ENCODE data around the gene CNTN4. TPM values are rescaled to one million over a fixed set of nuclear protein-coding genes. Genes with fewer than 3 reads are reported as not detected.

CNTN4 gene
- total RNA-seq, 1 donor from 2014 or later: 0.79 TPM

DNA sequence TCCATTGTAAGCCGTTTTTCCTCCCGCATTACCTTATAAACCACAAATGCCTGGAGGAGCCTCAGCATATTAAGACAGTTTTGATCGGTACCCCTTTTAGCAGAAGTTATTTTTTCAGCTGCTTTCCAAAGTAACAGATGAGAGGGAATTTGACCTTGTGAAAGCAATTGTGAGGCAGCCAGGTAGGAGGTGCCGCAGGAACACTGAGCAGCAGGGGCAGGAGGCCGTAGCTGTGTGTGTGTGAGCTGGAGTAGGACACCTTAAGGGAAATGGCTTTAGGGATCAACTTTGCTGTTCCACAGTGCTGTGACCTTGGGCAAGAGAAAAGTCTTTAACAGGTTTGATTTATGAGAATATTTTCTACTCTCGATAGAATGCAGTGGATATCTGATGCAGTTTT, 529.5 kb downstream of the CNTN4 start:
- FAIRE-seq: no peak
- TF ChIP-seq, protein P1, sequence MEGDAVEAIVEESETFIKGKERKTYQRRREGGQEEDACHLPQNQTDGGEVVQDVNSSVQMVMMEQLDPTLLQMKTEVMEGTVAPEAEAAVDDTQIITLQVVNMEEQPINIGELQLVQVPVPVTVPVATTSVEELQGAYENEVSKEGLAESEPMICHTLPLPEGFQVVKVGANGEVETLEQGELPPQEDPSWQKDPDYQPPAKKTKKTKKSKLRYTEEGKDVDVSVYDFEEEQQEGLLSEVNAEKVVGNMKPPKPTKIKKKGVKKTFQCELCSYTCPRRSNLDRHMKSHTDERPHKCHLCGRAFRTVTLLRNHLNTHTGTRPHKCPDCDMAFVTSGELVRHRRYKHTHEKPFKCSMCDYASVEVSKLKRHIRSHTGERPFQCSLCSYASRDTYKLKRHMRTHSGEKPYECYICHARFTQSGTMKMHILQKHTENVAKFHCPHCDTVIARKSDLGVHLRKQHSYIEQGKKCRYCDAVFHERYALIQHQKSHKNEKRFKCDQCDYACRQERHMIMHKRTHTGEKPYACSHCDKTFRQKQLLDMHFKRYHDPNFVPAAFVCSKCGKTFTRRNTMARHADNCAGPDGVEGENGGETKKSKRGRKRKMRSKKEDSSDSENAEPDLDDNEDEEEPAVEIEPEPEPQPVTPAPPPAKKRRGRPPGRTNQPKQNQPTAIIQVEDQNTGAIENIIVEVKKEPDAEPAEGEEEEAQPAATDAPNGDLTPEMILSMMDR (IDR thresholded peaks at IDR 0.05; ENCODE audit: insufficient read depth, low read length, severe bottlenecking): no peak
- DNase-seq (ENCODE audit: low read depth): no peak
- no peaks in the 10 kb centered on the region for H3K36me3 ChIP-seq (ENCODE audit: control insufficient read depth, insufficient read depth, low read length)
- no peaks in the 10 kb centered on the region for H3K27me3 ChIP-seq (ENCODE audit: control insufficient read depth, insufficient read depth, low read length)
- H3K4me3 ChIP-seq (ENCODE audit: low read depth, low read length): no peak overlapping the region

DNA sequence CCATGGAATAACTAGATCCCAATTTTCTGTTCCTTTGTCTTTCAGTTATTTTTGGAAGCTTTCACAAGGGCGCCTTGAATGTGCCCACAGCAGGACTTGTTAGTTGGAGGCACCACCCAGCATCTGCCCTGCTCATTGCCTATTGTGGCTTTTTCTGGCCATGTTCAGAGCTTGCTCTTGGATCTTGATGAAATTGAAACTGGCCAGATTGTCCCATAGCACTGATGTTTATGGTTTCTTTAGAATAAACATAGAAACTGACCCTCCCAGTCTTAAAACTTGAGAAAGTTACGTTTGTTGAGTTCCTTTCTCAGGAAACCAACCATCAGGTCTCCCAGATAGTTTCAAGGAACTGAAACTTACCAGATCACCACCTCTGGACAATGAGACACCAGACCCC, 536.8 kb downstream of the CNTN4 start:
- Histone ChIP-seq H3K36me3 (ENCODE audit: control insufficient read depth, insufficient read depth, low read length) (no peaks in the 10 kb centered on the region), H3K4me3 (ENCODE audit: low read depth, low read length) (no peak overlapping the region), H3K27me3 (ENCODE audit: control insufficient read depth, insufficient read depth, low read length) (no peaks in the 10 kb centered on the region)
- DNase-seq (ENCODE audit: low read depth): no peak
- TF ChIP-seq, protein P1 (IDR thresholded peaks at IDR 0.05; ENCODE audit: insufficient read depth, low read length, severe bottlenecking): no peak
- FAIRE-seq: peak; percentile 23

DNA sequence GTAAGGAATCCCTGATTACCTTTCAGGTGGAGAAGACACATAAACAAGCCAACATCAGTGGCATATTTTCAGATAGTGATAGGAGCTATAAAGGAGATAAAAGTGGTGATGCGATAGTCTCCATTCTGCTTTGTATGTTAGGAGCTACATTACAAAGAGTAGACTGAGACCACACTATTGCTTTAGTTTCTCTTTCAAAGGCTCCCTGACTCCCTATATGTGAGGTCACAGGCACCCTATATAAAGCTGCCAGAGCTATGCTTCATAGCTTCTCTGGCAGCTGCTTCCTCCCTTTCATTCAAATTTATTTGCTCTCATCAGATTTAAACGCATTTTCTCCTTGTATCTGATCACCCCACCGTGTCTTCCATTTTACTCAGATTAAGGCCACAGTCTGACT, 544.9 kb downstream of the CNTN4 start:
- TF ChIP-seq, protein P1 (IDR thresholded peaks at IDR 0.05; ENCODE audit: insufficient read depth, low read length, severe bottlenecking): no peak
- FAIRE-seq (no peak), DNase-seq (ENCODE audit: low read depth) (no peak)
- H3K27me3 ChIP-seq (ENCODE audit: control insufficient read depth, insufficient read depth, low read length): no peaks in the 10 kb centered on the region
- no peaks in the 10 kb centered on the region for H3K36me3 ChIP-seq (ENCODE audit: control insufficient read depth, insufficient read depth, low read length)
- H3K4me3 ChIP-seq (ENCODE audit: low read depth, low read length): no peak overlapping the region

DNA sequence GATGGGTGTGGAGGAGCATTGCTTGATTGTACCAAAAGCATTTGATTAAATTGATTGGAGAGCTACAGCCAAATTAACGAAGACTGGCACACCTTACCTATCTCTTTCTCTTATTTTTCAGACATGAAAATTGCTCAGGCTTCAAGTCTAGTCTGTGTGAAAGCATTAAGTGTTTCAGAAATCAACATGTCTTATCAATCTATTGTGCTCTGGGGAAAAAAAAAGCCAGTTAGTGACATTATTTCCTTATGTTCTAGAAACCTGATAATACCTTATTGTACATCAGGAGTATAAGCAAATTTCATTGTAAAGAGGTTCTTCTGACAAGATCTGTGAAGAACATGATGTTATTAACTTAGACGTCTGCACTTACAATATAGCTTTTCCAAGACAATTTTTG, 546.3 kb downstream of the CNTN4 start:
- TF ChIP-seq, protein P1 (IDR thresholded peaks at IDR 0.05; ENCODE audit: insufficient read depth, low read length, severe bottlenecking): no peak
- DNase-seq (ENCODE audit: low read depth) (no peak), FAIRE-seq (no peak)
- no peak overlapping the region for H3K4me3 ChIP-seq (ENCODE audit: low read depth, low read length)
- H3K27me3 ChIP-seq (ENCODE audit: control insufficient read depth, insufficient read depth, low read length): no peaks in the 10 kb centered on the region
- no peaks in the 10 kb centered on the region for H3K36me3 ChIP-seq (ENCODE audit: control insufficient read depth, insufficient read depth, low read length)

DNA sequence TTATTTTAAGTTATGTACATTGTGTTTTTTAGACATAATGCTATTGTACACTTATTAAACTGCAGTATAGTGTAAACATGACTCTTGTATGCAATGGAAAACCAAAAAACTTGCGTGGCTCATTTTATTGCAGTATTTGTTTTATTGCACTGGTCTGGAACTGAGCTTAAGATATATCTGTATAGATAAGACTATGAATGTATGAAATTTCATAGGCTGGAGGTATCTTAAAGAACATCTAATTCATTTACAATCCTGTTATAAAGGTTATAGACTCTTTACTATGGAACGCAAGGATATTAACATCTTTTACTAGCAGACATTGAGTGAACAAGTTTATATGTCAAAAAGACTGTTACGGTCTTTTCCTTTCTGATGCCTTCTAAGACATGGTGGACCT, 552.1 kb downstream of the CNTN4 start:
- no peak overlapping the region for H3K4me3 ChIP-seq (ENCODE audit: low read depth, low read length)
- TF ChIP-seq, protein P1 (IDR thresholded peaks at IDR 0.05; ENCODE audit: insufficient read depth, low read length, severe bottlenecking): no peak
- no peaks in the 10 kb centered on the region for H3K36me3 ChIP-seq (ENCODE audit: control insufficient read depth, insufficient read depth, low read length)
- FAIRE-seq: no peak
- no peaks in the 10 kb centered on the region for H3K27me3 ChIP-seq (ENCODE audit: control insufficient read depth, insufficient read depth, low read length)
- no peak for DNase-seq (ENCODE audit: low read depth)

DNA sequence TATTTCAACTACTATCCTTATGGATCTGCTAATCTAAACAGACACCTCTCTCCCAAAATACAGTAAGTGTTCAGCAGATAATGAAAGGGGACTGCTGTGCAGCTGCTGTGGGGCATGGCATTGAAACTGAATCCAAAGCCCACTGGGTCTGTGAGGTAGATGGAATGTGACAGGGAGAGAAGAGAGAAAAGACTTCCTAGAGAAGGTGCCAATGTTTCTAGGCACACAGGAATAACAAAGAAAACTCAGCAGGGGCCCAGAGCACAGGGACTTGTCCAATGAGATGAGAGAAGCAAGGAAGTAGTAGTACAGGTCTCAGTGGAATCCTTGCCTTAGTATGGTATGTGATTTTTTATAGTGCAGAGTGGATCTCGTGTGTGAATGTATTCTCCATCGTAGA, 553.7 kb downstream of the CNTN4 start:
- Histone ChIP-seq H3K36me3 (ENCODE audit: control insufficient read depth, insufficient read depth, low read length) (no peaks in the 10 kb centered on the region), H3K4me3 (ENCODE audit: low read depth, low read length) (no peak overlapping the region), H3K27me3 (ENCODE audit: control insufficient read depth, insufficient read depth, low read length) (no peaks in the 10 kb centered on the region)
- DNase-seq (ENCODE audit: low read depth) (no peak), FAIRE-seq (no peak)
- TF ChIP-seq, protein P1 (IDR thresholded peaks at IDR 0.05; ENCODE audit: insufficient read depth, low read length, severe bottlenecking): no peak

Data from bronchial epithelial cell (primary cell).